HG02763 (cell line): ENCODE data around the gene ARHGAP10.

ENCODE experiments used
- ATAC-seq: cut with Tn5 transposase; IDR thresholded peaks from one replicate; pipeline ENCODE4 v1.9.1; 2021; ENCODE audit warnings: mild to moderate bottlenecking, moderate library complexity; ENCODE audit not compliant: unreplicated experiment

ARHGAP10 gene

GRCh38 chr4:148112231-148112982, 380.5 kb downstream of the ARHGAP10 start:
- no peak for ATAC-seq

- ATAC-seq, result no peak
Measured at GRCh38 chr4:148114436-148114835, 382.5 kb downstream of the ARHGAP10 start.

DNA sequence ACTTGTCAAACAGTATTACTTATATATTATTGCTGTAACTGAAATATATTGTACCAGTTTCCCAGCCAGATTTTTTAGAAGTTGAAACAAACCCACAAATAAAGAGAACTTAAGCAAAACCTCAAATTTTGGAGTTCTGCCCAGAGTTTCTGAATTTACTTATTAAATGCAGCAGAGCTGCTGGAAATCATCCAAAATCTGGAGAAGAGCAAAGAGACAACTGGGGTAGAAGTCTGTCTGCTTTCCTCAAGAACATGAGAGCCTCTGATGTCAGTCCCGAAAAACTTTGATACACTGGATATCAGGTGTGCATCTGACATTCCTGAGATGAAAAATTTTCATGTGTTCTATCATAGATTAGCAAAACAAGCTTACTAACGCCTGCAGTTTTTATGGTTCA, 384.4 kb downstream of the ARHGAP10 start:
- no peak for ATAC-seq

DNA sequence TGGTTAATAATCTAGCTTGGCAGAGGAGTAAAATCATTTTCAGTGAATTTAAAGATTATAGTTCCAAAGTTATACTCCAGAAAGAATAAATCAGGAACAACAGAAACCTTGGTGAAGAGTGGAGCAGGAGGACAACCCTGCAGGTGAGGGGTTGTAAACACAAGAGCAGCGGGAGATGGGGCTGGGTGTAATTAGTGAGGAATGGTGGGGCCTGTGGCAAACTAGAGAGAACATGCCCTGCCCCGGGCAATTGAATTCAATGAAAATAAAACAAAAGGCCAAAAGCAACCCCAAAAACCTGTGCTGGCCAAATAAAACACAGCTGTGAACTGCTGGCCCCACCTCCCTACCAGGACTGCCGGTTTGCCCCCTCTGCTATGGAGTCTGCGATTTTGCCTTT, 385.1 kb downstream of the ARHGAP10 start:
- ATAC-seq, result no peak

GRCh38 chr4:148118179-148118578, 386.3 kb downstream of the ARHGAP10 start:
- ATAC-seq, result no peak

DNA sequence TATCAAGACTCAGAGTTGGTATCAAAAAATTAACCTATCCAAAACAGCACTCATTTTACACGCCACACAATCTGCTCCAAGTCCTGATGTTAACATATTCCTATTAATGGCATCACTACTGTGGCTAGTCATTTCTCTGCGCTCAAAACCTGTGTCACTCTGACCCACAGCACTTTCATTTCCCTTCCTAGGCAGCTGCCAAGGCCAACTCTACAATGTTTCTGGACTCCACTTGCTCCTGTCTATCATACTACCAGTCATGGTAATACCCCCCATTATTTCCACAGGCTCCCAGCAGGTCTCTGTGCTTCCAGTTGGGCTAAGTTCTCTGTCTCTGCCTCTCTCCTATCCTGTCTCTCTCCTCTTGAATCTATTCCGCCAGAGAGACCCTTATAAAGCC, 386.7 kb downstream of the ARHGAP10 start:
- no peak for ATAC-seq

GRCh38 chr4:148120216-148120615, 388.3 kb downstream of the ARHGAP10 start:
- ATAC-seq, result no peak
